Body of pancreas (tissue), 4 donors: Measurements from ENCODE around the gene SLC22A2.

Experiments used
- POLR2A ChIP-seq, 3 donors: fragments of 450-650 bp; IDR thresholded peaks; one replicate each; pipeline ENCODE4 v1.6.1; 2016; ENCODE audit warnings: antibody characterized with exemption in 3 of 3, mild to moderate bottlenecking in 2 of 3
- TF ChIP-seq, protein P1 (sequence below), 7 experiments: fragments of 450-650 bp in 4 of 7; fragments of 200-600 bp in 3 of 7; sonication (generic) in 3 of 7; IDR thresholded peaks; one replicate each; pipeline ENCODE4 v1.5.1; 2016 to 2019; ENCODE audit warnings: antibody characterized with exemption in 7 of 7

DNA sequence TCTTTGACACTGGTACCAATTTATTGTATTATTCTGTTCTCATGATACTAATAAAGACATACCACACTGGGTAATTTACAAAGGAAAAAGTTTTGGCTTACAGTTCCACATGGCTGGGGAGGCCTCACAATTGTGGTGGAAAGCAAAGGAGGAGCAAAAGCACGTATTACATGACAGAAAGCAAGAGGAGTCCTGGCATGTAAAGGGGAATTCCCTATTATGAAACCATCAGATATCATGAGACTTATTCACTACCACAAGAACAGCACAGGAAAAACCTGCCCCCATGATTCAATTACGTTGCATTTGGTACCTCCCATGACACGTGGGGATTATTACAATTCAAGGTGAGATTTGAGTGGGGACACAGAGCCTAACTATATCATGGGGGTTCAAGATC lies 43.4 kb downstream of the SLC22A2 start:
- TF ChIP-seq POLR2A (IDR thresholded peaks at IDR 0.05), result no peak
- TF ChIP-seq, protein P1, sequence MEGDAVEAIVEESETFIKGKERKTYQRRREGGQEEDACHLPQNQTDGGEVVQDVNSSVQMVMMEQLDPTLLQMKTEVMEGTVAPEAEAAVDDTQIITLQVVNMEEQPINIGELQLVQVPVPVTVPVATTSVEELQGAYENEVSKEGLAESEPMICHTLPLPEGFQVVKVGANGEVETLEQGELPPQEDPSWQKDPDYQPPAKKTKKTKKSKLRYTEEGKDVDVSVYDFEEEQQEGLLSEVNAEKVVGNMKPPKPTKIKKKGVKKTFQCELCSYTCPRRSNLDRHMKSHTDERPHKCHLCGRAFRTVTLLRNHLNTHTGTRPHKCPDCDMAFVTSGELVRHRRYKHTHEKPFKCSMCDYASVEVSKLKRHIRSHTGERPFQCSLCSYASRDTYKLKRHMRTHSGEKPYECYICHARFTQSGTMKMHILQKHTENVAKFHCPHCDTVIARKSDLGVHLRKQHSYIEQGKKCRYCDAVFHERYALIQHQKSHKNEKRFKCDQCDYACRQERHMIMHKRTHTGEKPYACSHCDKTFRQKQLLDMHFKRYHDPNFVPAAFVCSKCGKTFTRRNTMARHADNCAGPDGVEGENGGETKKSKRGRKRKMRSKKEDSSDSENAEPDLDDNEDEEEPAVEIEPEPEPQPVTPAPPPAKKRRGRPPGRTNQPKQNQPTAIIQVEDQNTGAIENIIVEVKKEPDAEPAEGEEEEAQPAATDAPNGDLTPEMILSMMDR (IDR thresholded peaks at IDR 0.05), result no peak
